GM12878 (cell line): ENCODE measurements around the gene IFI30. TPM values are rescaled to one million over a fixed set of nuclear protein-coding genes. Genes with fewer than 3 reads are reported as not detected.

ENCODE experiments used
- ATAC-seq: fragments of 200-7000 bp; cut with Tn5 transposase; 3 replicates; pipeline ENCODE4 v1.9.1; 2020; ENCODE audit warnings: mild to moderate bottlenecking, moderate library complexity
- BruUV-seq: library from RNA; stranded (reverse); fragments of 400-500 nt; replicated peaks from 2 replicates; lab custom pipeline; 2021; lab: Mats Ljungman, UMichigan
- CTCF ChIA-PET: fragments of 300-600 bp; sonication (Branson Sonifier 250); formaldehyde crosslinking; extraction: SDS; loops from one replicate; lab custom pipeline; 2021; ENCODE audit warnings: inconsistent platforms; lab: Yijun Ruan, JAX
- POLR2A ChIA-PET: fragments of 350-600 bp; formaldehyde crosslinking; extraction: SDS; loops from one replicate; lab custom pipeline; 2021; ENCODE audit warnings: inconsistent platforms; lab: Charles Lee
- RAD21 ChIA-PET: fragments of 300-600 bp; sonication (Branson Sonifier 250); formaldehyde crosslinking; loops from one replicate; lab custom pipeline; 2023; ENCODE audit warnings: antibody characterized with exemption; ENCODE audit not compliant: unreplicated experiment; lab: Charles Lee
- SMC1A ChIA-PET: fragments of 300-600 bp; sonication (Branson Sonifier 250); formaldehyde crosslinking; loops from one replicate; lab custom pipeline; 2023; ENCODE audit not compliant: unreplicated experiment, uncharacterized antibody; lab: Charles Lee
- DNase-seq: peaks from one replicate; pipeline ENCODE4 v3.0.0-alpha.2; 2011; ENCODE audit warnings: low read depth, low spot score
- FAIRE-seq: peaks from 3 replicates; lab custom pipeline; 2011; peaks lifted over from hg19 to GRCh38; lab: Jason Lieb, UNC
- H2AFZ ChIP-seq: 2 replicates; pipeline ENCODE4 v1.6.0; 2011; ENCODE audit warnings: low read depth, low read length, control low read depth; ENCODE audit not compliant: control insufficient read depth
- H3K27ac ChIP-seq: 2 replicates; pipeline ENCODE4 v1.5.1; 2011; ENCODE audit warnings: control low read depth; ENCODE audit not compliant: control insufficient read depth, insufficient read depth
- H3K27me3 ChIP-seq, 2 experiments: replicated peaks in 1 of 2; 2 replicates each; pipeline versions ENCODE4 v1.6.0 to v1.6.1; 2011; ENCODE audit warnings: low read length in 1 of 2; ENCODE audit not compliant: control insufficient read depth in 2 of 2, insufficient read depth in 2 of 2
- H3K36me3 ChIP-seq, 2 experiments: 2 replicates each; pipeline ENCODE4 v1.5.1; 2011; ENCODE audit warnings: low read length in 1 of 2; ENCODE audit not compliant: control insufficient read depth in 2 of 2, insufficient read depth in 2 of 2
- H3K4me1 ChIP-seq: 2 replicates; pipeline ENCODE4 v1.6.1; 2011; ENCODE audit warnings: mild to moderate bottlenecking, low read length, moderate library complexity, mixed read lengths; ENCODE audit not compliant: control insufficient read depth, insufficient read depth
- H3K4me2 ChIP-seq: 2 replicates; pipeline ENCODE4 v1.6.0; 2011; ENCODE audit warnings: control low read depth; ENCODE audit not compliant: control insufficient read depth, insufficient read depth
- H3K4me3 ChIP-seq: fragments of 200-600 bp; sonication (generic); 2 replicates; pipeline ENCODE4 v1.5.1; 2016
- H3K79me2 ChIP-seq: 2 replicates; pipeline ENCODE4 v1.6.0; 2011; ENCODE audit warnings: low read length; ENCODE audit not compliant: control insufficient read depth, insufficient read depth
- H3K9ac ChIP-seq: 2 replicates; pipeline ENCODE4 v1.8.0; 2011; ENCODE audit warnings: low read length, control low read depth, mixed read lengths; ENCODE audit not compliant: control insufficient read depth, insufficient read depth
- H3K9me3 ChIP-seq: replicated peaks from 3 replicates; pipeline ENCODE4 v1.5.1; 2011; ENCODE audit warnings: mild to moderate bottlenecking, low read length; ENCODE audit not compliant: control insufficient read depth, insufficient read depth
- H4K20me1 ChIP-seq: 2 replicates; pipeline ENCODE4 v1.6.0; 2011; ENCODE audit not compliant: control insufficient read depth, insufficient read depth
- IKZF2 ChIP-seq, 2 experiments: fragments of 450-650 bp; IDR thresholded peaks; 2 replicates each; pipeline ENCODE4 v1.6.1; 2017; ENCODE audit warnings: mild to moderate bottlenecking in 2 of 2, moderate library complexity in 2 of 2
- IRF3 ChIP-seq: fragments of 450-650 bp; IDR thresholded peaks from 2 replicates; pipeline ENCODE4 v1.6.1; 2014; ENCODE audit warnings: mild to moderate bottlenecking
- KDM1A ChIP-seq: fragments of 200-600 bp; sonication (generic); IDR thresholded peaks from 2 replicates; pipeline ENCODE4 v1.6.1; 2016; ENCODE audit warnings: borderline replicate concordance
- NFYA ChIP-seq: IDR thresholded peaks from 2 replicates; pipeline ENCODE4 v1.6.1; 2011; ENCODE audit warnings: low read depth, mild to moderate bottlenecking, low read length, improper control_type of control experiment, borderline replicate concordance
- NR2C2 ChIP-seq: IDR thresholded peaks from 2 replicates; pipeline ENCODE4 v1.6.1; 2011; ENCODE audit warnings: borderline replicate concordance, low read depth; ENCODE audit not compliant: control insufficient read depth, insufficient read length
- PKNOX1 ChIP-seq: fragments of 450-650 bp; IDR thresholded peaks from 2 replicates; pipeline ENCODE4 v1.6.1; 2016; ENCODE audit warnings: mild to moderate bottlenecking
- PRDM15 ChIP-seq: fragments of 450-650 bp; formaldehyde crosslinking; IDR thresholded peaks from 2 replicates; pipeline ENCODE4 v1.4.0; 2020; ENCODE audit warnings: mild to moderate bottlenecking, moderate library complexity
- SUPT20H ChIP-seq: IDR thresholded peaks from 2 replicates; pipeline ENCODE4 v1.6.1; 2011; ENCODE audit warnings: low read depth, mild to moderate bottlenecking, low read length, moderate library complexity, borderline replicate concordance; ENCODE audit not compliant: control insufficient read depth
- SUZ12 ChIP-seq: fragments of 200-600 bp; sonication (generic); IDR thresholded peaks from one replicate; pipeline ENCODE4 v1.6.1; 2018; ENCODE audit warnings: antibody characterized with exemption, mild to moderate bottlenecking; ENCODE audit not compliant: unreplicated experiment
- TAF1 ChIP-seq: IDR thresholded peaks from 2 replicates; pipeline ENCODE4 v1.6.1; 2011; ENCODE audit warnings: mild to moderate bottlenecking, low read depth, low read length, borderline replicate concordance
- WGBS: methylation state at CpG from one replicate; pipeline ENCODE4 v1.1.6; 2016; ENCODE audit warnings: low lambda C conversion rate; ENCODE audit not compliant: insufficient replicate concordance, insufficient coverage; ENCODE audit errors: missing lambda C conversion rate; 5-methylcytosine and 5-hydroxymethylcytosine counted together
- in situ Hi-C: fragments of 300-500 bp; cut with MboI; formaldehyde crosslinking; loops from 9 replicates; pipeline ENCODE4 v1.14.3; 2018; ENCODE audit warnings: mixed read lengths
- intact Hi-C: fragments of 100-400 bp; cut with micrococcal nuclease; formaldehyde crosslinking; loops from one replicate; pipeline ENCODE4 v1.14.2; 2022; ENCODE audit not compliant: unreplicated experiment
- polyA plus RNA-seq, 11 experiments: library from polyadenylated mRNA; depleted of rRNA in 4 of 11; unstranded in 6 of 11; stranded (reverse) in 5 of 11; fragments of >200 nt; fragmentation: Nextera tagmentation in 4 of 11; fragmentation: Illumina TruSeq in 1 of 11; extraction: Ambion mirVana in 4 of 11; extraction: Trizol in 1 of 11; gene quantifications; 1 replicate in 1 of 11; 2 replicates in 10 of 11; pipeline versions ENCODE4 v1.2.1 to v1.2.3, GENCODE V29; 2011 to 2016; ENCODE audit warnings: inconsistent platforms in 2 of 11, missing spikeins in 2 of 11, low read depth in 1 of 11
- total RNA-seq, 4 experiments: library from RNA; depleted of rRNA in 3 of 4; stranded (reverse); fragments of >200 nt in 3 of 4; fragmentation: Illumina TruSeq in 1 of 4; extraction: Trizol in 1 of 4; gene quantifications; 2 replicates each; pipeline versions ENCODE4 v1.2.1 to v1.2.3, GENCODE V29; 2013 to 2021
- TF ChIP-seq, protein P1 (sequence below): IDR thresholded peaks from 2 replicates; pipeline ENCODE4 v1.6.1; 2011; ENCODE audit warnings: mild to moderate bottlenecking, low read depth, low read length, moderate library complexity; ENCODE audit not compliant: insufficient replicate concordance

The IFI30 gene
- total and polyA plus RNA-seq, 10 of the 15 experiments (the other 5 are each of a cell fraction or from before 2014, with no cell fraction given) = 221 to 1,112 (median 451) TPM

GRCh38 chr19:18156841-18157464, 16.7 kb upstream of the IFI30 start:
- no TSS peak for BruUV-seq
- no peak for ATAC-seq
- TF ChIP-seq IRF3 (no peak), SUPT20H (no peak), SUZ12 (no peak), NR2C2 (no peak), KDM1A (no peak), IKZF2 (IDR thresholded peaks at IDR 0.05) (no peak), PKNOX1 (no peak), NFYA (no peak), TAF1 (no peak), PRDM15 (CRISPR knock-in tag) (no peak)
- TF ChIP-seq, protein P1, sequence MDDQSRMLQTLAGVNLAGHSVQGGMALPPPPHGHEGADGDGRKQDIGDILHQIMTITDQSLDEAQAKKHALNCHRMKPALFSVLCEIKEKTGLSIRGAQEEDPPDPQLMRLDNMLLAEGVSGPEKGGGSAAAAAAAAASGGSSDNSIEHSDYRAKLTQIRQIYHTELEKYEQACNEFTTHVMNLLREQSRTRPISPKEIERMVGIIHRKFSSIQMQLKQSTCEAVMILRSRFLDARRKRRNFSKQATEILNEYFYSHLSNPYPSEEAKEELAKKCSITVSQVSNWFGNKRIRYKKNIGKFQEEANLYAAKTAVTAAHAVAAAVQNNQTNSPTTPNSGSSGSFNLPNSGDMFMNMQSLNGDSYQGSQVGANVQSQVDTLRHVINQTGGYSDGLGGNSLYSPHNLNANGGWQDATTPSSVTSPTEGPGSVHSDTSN = no peak
- TF ChIP-seq, all 136 proteins: peak for 0
- ChIA-PET POLR2A (no interaction called here), CTCF (interaction anchor here (1.1 to 2.0 kb wide), 4 partner anchors 11 to 35 kb away, joined by 3 to 8 read pairs (median 6); no protein-coding TSS in a partner anchor), SMC1A (interaction anchor here (0.8 kb wide), 1 partner anchor 172 kb away, joined by 4 read pairs; no protein-coding TSS in a partner anchor), RAD21 (interaction anchor here (0.6 kb wide), 1 partner anchor 99 kb away, joined by 4 read pairs; no protein-coding TSS in a partner anchor)
- H3K9me3 ChIP-seq = no peaks in the 10 kb centered on the region
- no peaks in the 10 kb centered on the region for H4K20me1 ChIP-seq
- H3K79me2 ChIP-seq = peaks cover 11% of the 10 kb centered on the region
- H3K4me2 ChIP-seq = no peak overlapping the region
- H3K36me3 ChIP-seq = peaks cover 2 to 3% of the 10 kb centered on the region in 2 experiments; a peak in 3 of 4 replicates
- H3K9ac ChIP-seq = no peak overlapping the region
- H3K4me3 ChIP-seq = no peak overlapping the region
- no peaks in the 10 kb centered on the region for H3K27me3 ChIP-seq
- intact Hi-C loops (no loop called here), in situ Hi-C loops (no loop called here)
- H2AFZ ChIP-seq = no peak overlapping the region
- H3K27ac ChIP-seq = no peak overlapping the region
- H3K4me1 ChIP-seq = peaks cover 13% of the 10 kb centered on the region
- no peak for DNase-seq
- 69% methylated on average over 20 of the region's 22 CpGs for WGBS
- FAIRE-seq = no peak
